SK-N-SH (cell line): Measurements from ENCODE around the gene TMEM44. TPM values are rescaled to one million over a fixed set of nuclear protein-coding genes. Genes with fewer than 3 reads are reported as not detected.

Source experiments
- CTCF ChIA-PET: fragments of 300-600, 350-600 bp; formaldehyde crosslinking; extraction: SDS; loops from one replicate; lab custom pipeline; 2021; lab: Yijun Ruan, JAX
- POLR2A ChIA-PET: fragments of 350-600 bp; sonication (Branson Sonifier 250); formaldehyde crosslinking; extraction: SDS; loops from one replicate; lab custom pipeline; 2020; ENCODE audit warnings: antibody characterized with exemption, inconsistent platforms; lab: Yijun Ruan, JAX
- DNase-seq: peaks from one replicate; pipeline ENCODE4 v3.0.0; 2012
- H2AFZ ChIP-seq: fragments of 200-600 bp; sonication (generic); 2 replicates; pipeline ENCODE4 v1.8.1; 2016; ENCODE audit warnings: antibody characterized with exemption, mild to moderate bottlenecking, low read depth
- H3F3A ChIP-seq: fragments of 200-600 bp; sonication (generic); replicated peaks from 2 replicates; pipeline ENCODE3; 2016; ENCODE audit warnings: antibody characterized with exemption, mild to moderate bottlenecking; ENCODE audit not compliant: insufficient read depth
- H3K27ac ChIP-seq, 2 experiments: fragments of 200-500 bp in 1 of 2; fragments of 200-600 bp in 1 of 2; sonication (Bioruptor generic) in 1 of 2; sonication (generic), shearing (Covaris generic) in 1 of 2; 2 replicates each; pipeline versions ENCODE4 v1.5.1 to v1.6.1; 2014 to 2016; ENCODE audit warnings: low read depth in 2 of 2, inconsistent platforms in 1 of 2, low read length in 1 of 2, mild to moderate bottlenecking in 1 of 2, mixed read lengths in 1 of 2
- H3K27me3 ChIP-seq: fragments of 200-600 bp; sonication (generic), shearing (Covaris generic); 2 replicates; pipeline ENCODE4 v1.6.1; 2016; ENCODE audit warnings: mixed run types; ENCODE audit not compliant: insufficient read depth
- H3K36me3 ChIP-seq, 2 experiments: fragments of 200-500 bp in 1 of 2; fragments of 200-600 bp in 1 of 2; sonication (Bioruptor generic) in 1 of 2; sonication (generic) in 1 of 2; replicated peaks in 1 of 2; 2 replicates each; pipeline versions ENCODE3 to v1.5.1; 2014 to 2016; ENCODE audit warnings: low read length in 1 of 2, mild to moderate bottlenecking in 1 of 2; ENCODE audit not compliant: insufficient read depth in 2 of 2, control insufficient read depth in 1 of 2
- H3K4me1 ChIP-seq, 2 experiments: fragments of 200-500 bp in 1 of 2; fragments of 200-600 bp in 1 of 2; sonication (Bioruptor generic) in 1 of 2; sonication (generic), shearing (Covaris generic) in 1 of 2; 2 replicates each; pipeline versions ENCODE4 v1.5.1 to v1.6.1; 2014 to 2016; ENCODE audit warnings: low read depth in 1 of 2, low read length in 1 of 2, mixed run types in 1 of 2; ENCODE audit not compliant: insufficient read depth in 2 of 2, control insufficient read depth in 1 of 2
- H3K4me2 ChIP-seq: fragments of 200-600 bp; sonication (generic), shearing (Covaris generic); 2 replicates; pipeline ENCODE4 v1.6.1; 2017; ENCODE audit warnings: mixed run types
- H3K4me3 ChIP-seq, 2 experiments: fragments of 200-500 bp in 1 of 2; fragments of 200-600 bp in 1 of 2; sonication (Bioruptor generic) in 1 of 2; sonication (generic), shearing (Covaris generic) in 1 of 2; 2 replicates each; pipeline versions ENCODE4 v1.5.1 to v1.8.1; 2014 to 2016; ENCODE audit warnings: low read depth in 2 of 2, inconsistent platforms in 1 of 2, low read length in 1 of 2, mild to moderate bottlenecking in 1 of 2, mixed read lengths in 1 of 2, moderate library complexity in 1 of 2
- H3K79me2 ChIP-seq: fragments of 200-600 bp; sonication (generic); 2 replicates; pipeline ENCODE4 v1.8.1; 2017; ENCODE audit warnings: mild to moderate bottlenecking; ENCODE audit not compliant: insufficient read depth
- H3K9ac ChIP-seq: fragments of 200-600 bp; sonication (generic); 2 replicates; pipeline ENCODE4 v1.6.1; 2017; ENCODE audit warnings: mixed run types
- H3K9me2 ChIP-seq: fragments of 200-600 bp; sonication (generic); 2 replicates; pipeline ENCODE4 v1.6.1; 2017; ENCODE audit warnings: mixed run types
- H3K9me3 ChIP-seq: fragments of 200-600 bp; sonication (generic); 2 replicates; pipeline ENCODE4 v1.6.1; 2017; ENCODE audit warnings: mixed run types, mild to moderate bottlenecking, moderate library complexity
- H4K20me1 ChIP-seq: fragments of 200-600 bp; sonication (generic); 2 replicates; pipeline ENCODE4 v1.6.1; 2017; ENCODE audit warnings: mild to moderate bottlenecking, mixed run types; ENCODE audit not compliant: insufficient read depth
- CHD2 ChIP-seq: fragments of 150-350 bp; IDR thresholded peaks from 2 replicates; pipeline ENCODE4 v1.6.1; 2018; ENCODE audit warnings: low read length; ENCODE audit not compliant: partially characterized antibody
- EZH2phosphoT487 ChIP-seq: fragments of 200-600 bp; sonication (generic); IDR thresholded peaks from 2 replicates; pipeline ENCODE4 v1.6.1; 2017; ENCODE audit warnings: low read depth, mixed run types, mild to moderate bottlenecking, antibody characterized with exemption, moderate library complexity, borderline replicate concordance
- GATA2 ChIP-seq: sonication (generic); formaldehyde crosslinking; IDR thresholded peaks from 2 replicates; pipeline ENCODE4 v1.5.0; 2020; ENCODE audit warnings: mild to moderate bottlenecking, missing genetic modification reagents
- MAX ChIP-seq: IDR thresholded peaks from 2 replicates; pipeline ENCODE4 v1.4.0; 2012; ENCODE audit warnings: low read depth
- MEF2A ChIP-seq: IDR thresholded peaks from 2 replicates; pipeline ENCODE4 v1.4.0; 2012; ENCODE audit warnings: low read depth, borderline replicate concordance
- MXI1 ChIP-seq: IDR thresholded peaks from 2 replicates; pipeline ENCODE4 v1.6.1; 2012; ENCODE audit warnings: mild to moderate bottlenecking, low read depth, low read length, improper control_type of control experiment
- RAD21 ChIP-seq: IDR thresholded peaks from 2 replicates; pipeline ENCODE4 v1.6.1; 2012; ENCODE audit warnings: mild to moderate bottlenecking, low read length
- RCOR1 ChIP-seq: fragments of 150-350 bp; IDR thresholded peaks from 2 replicates; pipeline ENCODE4 v1.6.1; 2017; ENCODE audit warnings: antibody characterized with exemption, low read length
- REST ChIP-seq: IDR thresholded peaks from 2 replicates; pipeline ENCODE4 v1.6.1; 2012; ENCODE audit warnings: mild to moderate bottlenecking, low read depth, low read length, moderate library complexity
- RXRA ChIP-seq: IDR thresholded peaks from 2 replicates; pipeline ENCODE4 v1.4.0; 2012; ENCODE audit warnings: low read depth, mild to moderate bottlenecking, borderline replicate concordance
- SIN3A ChIP-seq: IDR thresholded peaks from 2 replicates; pipeline ENCODE4 v1.6.1; 2012; ENCODE audit warnings: low read depth, mild to moderate bottlenecking, low read length, moderate library complexity, borderline replicate concordance
- SMC3 ChIP-seq: IDR thresholded peaks from 2 replicates; pipeline ENCODE4 v1.6.1; 2012; ENCODE audit warnings: low read depth, low read length, improper control_type of control experiment
- TAF1 ChIP-seq: IDR thresholded peaks from 2 replicates; pipeline ENCODE4 v1.6.1; 2012; ENCODE audit warnings: low read depth, mild to moderate bottlenecking, low read length, moderate library complexity, borderline replicate concordance
- WGBS: methylation state at CpG from one replicate; pipeline ENCODE4 v1.1.6; 2017; ENCODE audit warnings: low lambda C conversion rate; 5-methylcytosine and 5-hydroxymethylcytosine counted together
- polyA plus RNA-seq, 3 experiments: library from polyadenylated mRNA; depleted of rRNA; stranded (reverse); fragments of >200 nt; gene quantifications; 2 replicates each; pipeline ENCODE4 v1.2.3, GENCODE V29; 2012

The TMEM44 gene
- polyA plus RNA-seq, 1 of the 3 experiments (the other 2 are of a cell fraction): 22.6 TPM

DNA sequence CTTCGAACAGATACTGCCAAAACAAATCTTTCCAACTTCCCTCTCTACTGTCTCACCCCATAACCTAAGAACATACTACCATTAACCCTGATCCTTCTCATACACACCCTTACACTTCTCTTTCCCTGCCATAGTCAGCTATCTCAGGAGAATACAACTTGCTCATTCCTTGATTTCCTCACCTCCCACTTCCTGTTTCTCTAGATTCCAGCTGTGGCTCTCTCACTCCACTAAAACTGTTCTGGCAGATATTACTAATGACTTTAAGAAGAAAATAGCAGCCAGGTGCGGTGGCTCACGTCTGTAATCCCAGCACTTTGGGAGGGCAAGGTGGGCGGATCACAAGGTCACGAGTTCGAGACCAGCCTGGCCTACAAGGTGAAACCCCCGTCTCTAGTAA lies 34.1 kb upstream of the TMEM44 start:
- Histone ChIP-seq H3K4me1 (peaks cover 8 to 12% of the 10 kb centered on the region in 2 experiments; a peak in 3 of 4 replicates), H3K9ac (no peak overlapping the region), H3K79me2 (peaks cover 55% of the 10 kb centered on the region), H3K9me2 (no peaks in the 10 kb centered on the region), H4K20me1 (peaks cover 15% of the 10 kb centered on the region), H2AFZ (no peak overlapping the region), H3K36me3 (peaks cover 41 to 44% of the 10 kb centered on the region in 2 experiments), H3K27me3 (no peaks in the 10 kb centered on the region), H3K4me3 (no peak overlapping the region), H3K4me2 (no peak overlapping the region), H3K9me3 (no peaks in the 10 kb centered on the region), H3K27ac (no peak overlapping the region), H3F3A (no peaks in the 10 kb centered on the region)
- TF ChIP-seq REST (no peak), MEF2A (no peak), GATA2 (CRISPR knock-in tag) (no peak)
- POLR2A ChIA-PET: interaction anchor here (0.9 kb wide), 1 partner anchor 603 kb away, joined by 3 read pairs; no protein-coding TSS in a partner anchor
- DNase-seq: no peak
- 87% methylated on average over 7 of the region's 7 CpGs for WGBS
- CTCF ChIA-PET: interaction anchor here (0.9 to 1.6 kb wide), 4 partner anchors 15 to 604 kb away, joined by 3 to 13 read pairs (median 3); partner anchors contain the start of gene XXYLT1

- Histone ChIP-seq H3K9me3 (no peaks in the 10 kb centered on the region), H2AFZ (no peak overlapping the region), H3K27ac (no peak overlapping the region), H4K20me1 (no peaks in the 10 kb centered on the region), H3K4me2 (no peak overlapping the region), H3F3A (no peaks in the 10 kb centered on the region), H3K27me3 (no peaks in the 10 kb centered on the region), H3K9me2 (no peaks in the 10 kb centered on the region), H3K4me3 (no peak overlapping the region)
- WGBS: 94% methylated on average over 7 of the region's 7 CpGs
- CTCF ChIA-PET: no interaction called here
- DNase-seq: no peak
- TF ChIP-seq EZH2phosphoT487 (no peak), SIN3A (no peak), CHD2 (no peak), MAX (no peak), MXI1 (no peak), RAD21 (no peak), RCOR1 (no peak), TAF1 (no peak), RXRA (no peak), SMC3 (no peak)
- TF ChIP-seq, all 33 proteins: peak for 0
- Histone ChIP-seq H3K9ac (no peak overlapping the region), H3K79me2 (peaks cover 34% of the 10 kb centered on the region), H3K36me3 (peaks cover 57 to 66% of the 10 kb centered on the region in 2 experiments), H3K4me1 (no peaks in the 10 kb centered on the region)
- POLR2A ChIA-PET: no interaction called here
Measured at GRCh38 chr3:194664857-194665256, 31.6 kb upstream of the TMEM44 start.
